GM12872 (cell line): Measurements from ENCODE around the gene CPZ.

Experiments used
- TF ChIP-seq, protein P1 (sequence below): IDR thresholded peaks from 3 replicates; pipeline ENCODE4 v1.5.1; 2011; ENCODE audit warnings: low read depth, mild to moderate bottlenecking, low read length, moderate library complexity; ENCODE audit not compliant: insufficient read depth

CPZ gene

DNA sequence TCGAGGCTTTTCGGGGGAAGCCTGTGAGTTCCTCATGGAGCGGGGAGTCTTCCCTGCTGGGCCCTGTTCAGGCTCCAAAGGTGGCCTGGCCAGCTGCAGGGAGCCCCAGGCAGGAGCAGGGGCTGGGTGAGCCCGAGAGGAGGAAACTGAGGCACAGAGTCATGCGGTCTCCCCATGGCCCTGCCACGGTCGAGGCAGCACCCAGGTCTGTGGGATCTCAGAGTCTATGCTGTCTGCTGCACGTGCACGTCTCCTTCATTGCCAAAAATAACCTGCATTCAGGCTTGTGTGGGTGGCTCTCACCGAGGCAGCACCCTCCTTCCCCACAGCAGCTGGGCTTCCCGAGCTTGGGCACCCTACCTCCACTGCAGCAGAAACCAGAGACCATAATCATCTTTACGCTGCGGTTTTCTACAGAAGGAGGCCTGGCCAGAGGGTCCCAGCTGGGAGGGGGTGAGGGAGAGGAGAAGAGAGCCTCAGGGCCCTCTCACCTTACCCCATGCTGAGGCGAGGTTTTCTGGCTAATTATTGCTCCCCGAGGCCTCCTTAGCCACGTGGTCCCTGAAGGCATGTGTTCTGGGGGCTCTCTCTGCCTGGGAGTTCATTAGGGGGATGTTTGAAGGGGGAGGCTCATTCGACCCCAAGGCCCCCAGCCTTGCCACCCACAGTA, 64.3 kb downstream of the CPZ start:
- TF ChIP-seq, protein P1, sequence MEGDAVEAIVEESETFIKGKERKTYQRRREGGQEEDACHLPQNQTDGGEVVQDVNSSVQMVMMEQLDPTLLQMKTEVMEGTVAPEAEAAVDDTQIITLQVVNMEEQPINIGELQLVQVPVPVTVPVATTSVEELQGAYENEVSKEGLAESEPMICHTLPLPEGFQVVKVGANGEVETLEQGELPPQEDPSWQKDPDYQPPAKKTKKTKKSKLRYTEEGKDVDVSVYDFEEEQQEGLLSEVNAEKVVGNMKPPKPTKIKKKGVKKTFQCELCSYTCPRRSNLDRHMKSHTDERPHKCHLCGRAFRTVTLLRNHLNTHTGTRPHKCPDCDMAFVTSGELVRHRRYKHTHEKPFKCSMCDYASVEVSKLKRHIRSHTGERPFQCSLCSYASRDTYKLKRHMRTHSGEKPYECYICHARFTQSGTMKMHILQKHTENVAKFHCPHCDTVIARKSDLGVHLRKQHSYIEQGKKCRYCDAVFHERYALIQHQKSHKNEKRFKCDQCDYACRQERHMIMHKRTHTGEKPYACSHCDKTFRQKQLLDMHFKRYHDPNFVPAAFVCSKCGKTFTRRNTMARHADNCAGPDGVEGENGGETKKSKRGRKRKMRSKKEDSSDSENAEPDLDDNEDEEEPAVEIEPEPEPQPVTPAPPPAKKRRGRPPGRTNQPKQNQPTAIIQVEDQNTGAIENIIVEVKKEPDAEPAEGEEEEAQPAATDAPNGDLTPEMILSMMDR = no peak

DNA sequence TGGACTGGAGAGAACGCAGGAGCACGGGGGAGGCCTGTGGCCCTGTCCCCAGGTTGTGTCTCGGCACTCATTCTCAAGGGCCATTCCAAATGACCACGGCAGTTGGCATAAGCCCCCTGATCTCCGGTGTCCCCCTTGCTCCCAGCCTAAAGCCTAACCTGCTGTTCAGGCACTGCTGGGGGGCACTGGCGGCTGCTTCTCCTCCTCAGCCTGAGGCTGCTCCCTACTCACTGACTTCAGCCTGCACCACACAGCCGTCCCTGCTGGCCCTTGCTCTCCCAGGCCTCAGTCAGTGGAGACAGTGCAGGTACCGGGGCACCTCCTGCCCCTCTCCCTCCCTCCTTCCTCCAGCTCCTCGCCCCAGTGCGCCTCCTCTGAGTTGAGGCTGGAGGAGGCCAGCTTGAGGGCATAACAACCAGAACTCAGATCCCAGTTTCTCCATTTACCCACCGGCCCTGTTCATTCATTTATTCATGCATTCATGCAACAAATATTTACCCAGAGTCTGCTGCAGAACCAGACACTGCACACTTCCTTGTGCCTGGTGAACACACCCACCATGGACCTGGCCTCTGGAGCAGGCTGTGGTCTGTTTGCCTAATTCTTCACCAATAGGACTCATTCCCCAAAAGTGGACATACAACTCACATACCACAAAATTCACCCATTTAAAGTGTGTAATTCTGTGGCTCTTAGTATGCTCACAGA, 65.0 kb downstream of the CPZ start:
- TF ChIP-seq, protein P1 = no peak

DNA sequence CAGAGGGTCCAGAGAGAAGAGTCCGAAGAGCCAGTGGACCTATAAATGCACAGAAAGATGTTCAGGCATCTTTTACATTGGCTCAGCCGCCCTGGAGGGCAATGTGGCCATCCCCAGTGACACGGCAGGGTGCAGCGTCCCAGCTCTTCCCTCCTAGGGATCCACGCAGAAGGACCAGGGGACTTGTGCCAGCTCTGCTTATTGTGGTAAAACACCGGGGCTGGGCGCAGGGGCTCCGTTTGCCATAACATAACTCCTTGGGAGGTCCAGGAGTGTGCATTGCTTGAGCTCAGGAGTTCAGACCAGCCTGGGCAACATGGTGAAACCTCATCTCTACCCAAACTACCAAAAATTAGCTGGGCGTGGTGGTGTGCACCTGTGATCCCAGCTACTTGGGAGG, 70.2 kb downstream of the CPZ start:
- TF ChIP-seq, protein P1 = no peak

DNA sequence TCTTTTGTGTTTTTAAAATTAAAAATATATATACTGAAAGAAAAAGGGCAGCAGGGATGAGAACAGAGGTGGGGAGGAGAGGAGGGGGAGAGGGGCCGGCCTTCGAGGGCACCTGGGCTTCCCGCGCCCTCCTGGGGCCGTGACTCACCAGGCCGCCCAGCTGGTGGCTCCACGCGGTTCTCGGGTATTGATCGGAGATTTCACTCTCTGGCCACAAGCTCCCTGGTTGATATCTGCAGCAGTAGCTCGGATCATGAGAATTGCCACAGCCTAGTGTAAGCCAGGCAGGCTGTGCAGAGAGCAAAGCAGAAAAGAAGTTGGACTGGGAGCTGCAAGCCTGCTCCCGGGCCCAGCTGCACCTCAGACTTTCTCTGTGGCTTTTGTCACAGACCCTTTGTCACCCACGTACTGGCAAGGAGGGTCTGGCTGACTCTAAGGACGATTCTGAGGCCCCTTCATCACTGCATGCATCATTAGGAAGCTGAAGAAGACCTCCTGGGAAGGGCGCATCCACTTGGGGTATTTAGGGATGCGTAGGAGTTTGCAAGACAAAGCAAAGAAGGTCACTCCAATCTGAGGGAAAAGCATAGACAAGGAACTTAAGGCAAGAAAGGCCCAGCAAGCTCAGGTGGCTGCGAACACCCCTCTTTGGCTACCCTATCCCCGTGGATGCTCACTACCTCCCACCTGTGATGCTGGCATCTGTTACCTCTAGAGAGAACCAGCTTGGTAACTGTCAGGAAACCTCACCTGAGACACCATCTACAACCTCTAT, 71.7 kb downstream of the CPZ start:
- TF ChIP-seq, protein P1 = no peak

DNA sequence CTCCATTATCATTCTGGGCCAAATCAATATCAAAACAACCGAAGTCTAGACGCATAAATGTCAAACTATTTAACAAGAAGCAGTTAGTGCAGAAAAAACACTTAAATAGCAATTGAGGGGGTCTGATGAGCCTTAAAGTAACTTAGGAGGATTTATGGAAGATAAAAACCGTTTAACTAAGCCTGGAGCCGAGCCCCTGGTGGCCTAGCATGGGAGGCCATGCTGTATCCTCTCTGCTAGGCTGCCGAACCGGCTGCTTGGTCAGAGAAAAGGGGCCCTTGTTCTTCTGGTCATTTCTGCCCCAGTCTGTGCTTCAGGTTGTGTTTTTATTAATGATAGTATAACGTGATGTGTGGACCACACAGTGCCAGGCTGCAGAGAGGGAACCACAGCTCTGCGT, 72.4 kb downstream of the CPZ start:
- TF ChIP-seq, protein P1 = no peak

DNA sequence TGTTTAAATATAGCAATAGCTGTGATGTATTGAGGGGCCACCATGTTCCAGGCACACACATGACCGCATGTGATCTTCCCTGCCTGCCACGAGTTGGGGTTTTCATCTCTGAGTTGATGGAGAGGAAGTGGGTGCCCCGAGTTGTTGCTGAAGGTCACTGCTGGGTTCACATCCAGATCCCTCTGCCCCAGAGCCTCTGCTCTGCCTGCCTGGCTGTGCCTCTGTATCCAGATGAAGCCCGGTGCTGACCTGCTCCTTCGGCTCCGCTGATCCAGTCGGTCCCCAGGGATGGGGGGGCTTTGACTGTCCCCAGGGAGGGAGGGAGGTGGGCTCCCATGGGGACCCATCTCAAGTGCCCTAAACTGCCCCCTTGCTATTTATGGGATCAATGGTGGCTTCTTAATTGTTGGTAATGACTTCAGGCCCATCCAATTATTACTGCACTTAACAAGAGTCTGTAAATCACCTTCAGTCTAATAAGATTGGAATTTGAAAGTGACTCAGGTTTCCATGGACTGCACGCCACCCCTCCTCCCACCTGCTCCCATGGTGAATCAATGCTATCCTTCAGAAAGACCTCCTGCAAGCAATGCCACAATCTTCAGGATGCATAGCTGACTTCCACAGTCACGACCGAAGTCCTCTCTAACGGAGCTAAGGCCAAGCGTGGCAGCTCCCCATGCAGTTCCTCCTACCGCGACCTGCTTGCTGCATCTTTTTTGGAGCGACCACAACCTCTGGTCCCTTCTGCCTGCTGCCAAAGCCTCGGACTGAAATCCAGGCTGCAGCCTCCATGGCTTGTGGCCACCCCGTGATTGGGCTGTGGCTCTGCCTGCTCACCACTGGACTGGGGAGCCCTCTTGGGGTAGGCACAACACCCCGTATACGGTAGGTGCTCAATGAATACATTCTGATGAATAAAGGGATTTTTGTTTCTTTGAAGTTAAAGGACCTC, 73.1 kb downstream of the CPZ start:
- TF ChIP-seq, protein P1 = no peak
